RPMI8226 (cell line): ENCODE data around the gene COPZ1.
"Not testable (repeated sequence)": the region's sequence is repeated elsewhere in the genome, so short reads cannot be mapped to it uniquely, and the experiment has no call there.

Source experiments
- DNase-seq: peaks from one replicate; pipeline ENCODE4 v3.0.0-alpha.2; 2015

The COPZ1 gene

DNA sequence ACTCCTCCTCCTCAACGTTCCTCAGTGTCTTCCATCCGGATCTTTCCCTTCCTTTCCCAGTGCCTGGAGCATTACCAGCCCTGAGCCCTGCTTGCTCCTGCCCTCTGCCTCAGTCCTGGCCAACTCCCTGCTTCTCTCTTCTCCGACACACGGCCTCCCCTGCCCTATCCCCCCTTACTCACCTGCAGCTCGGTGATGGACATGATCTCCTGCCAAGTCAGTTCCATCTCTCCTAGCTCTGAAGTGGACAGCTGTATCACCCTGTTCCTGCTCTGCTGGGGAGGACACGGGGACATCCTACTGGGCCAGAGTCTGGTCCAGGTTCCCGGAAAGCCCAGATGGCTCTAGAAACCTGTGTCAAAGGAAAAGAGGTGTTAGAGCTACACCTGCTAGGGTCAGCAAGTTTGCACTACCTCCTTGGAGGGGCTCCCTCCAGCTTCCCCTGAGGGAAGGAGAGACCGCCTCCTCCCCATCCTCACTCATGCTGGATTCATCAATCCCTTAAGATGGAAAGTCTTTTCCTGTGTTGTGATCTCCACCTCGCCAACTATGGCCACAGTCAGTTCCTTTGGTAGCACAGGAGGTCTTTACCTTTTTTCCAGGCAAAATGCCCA is 29.9 kb upstream of the COPZ1 start:
- DNase-seq, result no peak

DNA sequence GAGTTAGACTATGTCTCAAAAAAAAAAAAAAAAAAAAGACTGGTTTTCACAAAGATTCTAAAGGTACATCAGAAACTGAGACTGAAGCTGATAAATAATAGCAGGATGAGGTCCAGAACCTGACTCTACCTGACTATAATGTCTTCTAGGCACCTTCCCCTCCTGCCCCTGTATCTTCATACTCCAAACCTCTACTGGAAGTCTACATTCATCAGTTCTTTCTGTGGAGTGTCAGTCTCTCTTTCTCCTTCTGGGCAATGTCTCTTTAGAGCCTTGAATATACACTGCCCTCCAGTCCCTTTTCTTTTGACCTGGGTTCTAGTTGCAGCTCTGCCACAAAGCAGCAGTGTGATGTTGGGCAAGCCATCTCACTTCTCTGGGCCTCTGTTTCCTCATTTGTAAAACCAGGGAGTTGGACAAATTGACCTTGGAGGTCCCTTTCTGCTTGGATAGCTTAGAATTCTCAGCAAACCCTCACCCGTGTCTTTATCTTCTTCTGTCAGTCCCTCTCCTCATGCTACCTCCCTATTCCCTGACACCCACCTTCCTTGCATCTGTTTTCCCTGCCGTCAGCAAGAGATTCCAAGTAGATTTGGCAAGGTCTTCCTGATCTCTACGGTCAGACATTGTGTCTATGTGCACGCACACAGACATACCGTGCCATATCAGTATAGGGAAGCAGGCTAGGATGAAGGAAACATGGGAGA is 28.4 kb upstream of the COPZ1 start:
- DNase-seq, result no peak

DNA sequence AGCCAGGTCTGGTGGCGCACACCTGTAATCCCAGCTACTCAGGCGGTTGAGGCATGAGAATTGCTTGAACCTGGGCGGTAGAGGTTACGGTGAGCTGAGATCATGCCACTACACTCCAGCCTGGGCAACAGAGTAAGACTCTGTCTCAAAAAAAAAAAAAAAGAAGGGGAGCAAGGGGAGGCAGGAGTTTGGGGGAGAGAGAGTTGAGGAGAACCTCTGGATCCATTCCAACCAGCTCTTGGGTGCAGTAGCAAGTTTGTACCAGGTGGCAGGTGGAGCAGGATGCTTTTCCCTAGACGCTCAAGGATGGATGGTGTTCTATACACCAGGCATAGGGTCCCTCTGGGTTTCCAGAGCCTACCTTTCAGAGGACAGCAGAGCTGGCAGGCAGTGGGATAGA is 26.0 kb upstream of the COPZ1 start:
- no peak for DNase-seq

DNA sequence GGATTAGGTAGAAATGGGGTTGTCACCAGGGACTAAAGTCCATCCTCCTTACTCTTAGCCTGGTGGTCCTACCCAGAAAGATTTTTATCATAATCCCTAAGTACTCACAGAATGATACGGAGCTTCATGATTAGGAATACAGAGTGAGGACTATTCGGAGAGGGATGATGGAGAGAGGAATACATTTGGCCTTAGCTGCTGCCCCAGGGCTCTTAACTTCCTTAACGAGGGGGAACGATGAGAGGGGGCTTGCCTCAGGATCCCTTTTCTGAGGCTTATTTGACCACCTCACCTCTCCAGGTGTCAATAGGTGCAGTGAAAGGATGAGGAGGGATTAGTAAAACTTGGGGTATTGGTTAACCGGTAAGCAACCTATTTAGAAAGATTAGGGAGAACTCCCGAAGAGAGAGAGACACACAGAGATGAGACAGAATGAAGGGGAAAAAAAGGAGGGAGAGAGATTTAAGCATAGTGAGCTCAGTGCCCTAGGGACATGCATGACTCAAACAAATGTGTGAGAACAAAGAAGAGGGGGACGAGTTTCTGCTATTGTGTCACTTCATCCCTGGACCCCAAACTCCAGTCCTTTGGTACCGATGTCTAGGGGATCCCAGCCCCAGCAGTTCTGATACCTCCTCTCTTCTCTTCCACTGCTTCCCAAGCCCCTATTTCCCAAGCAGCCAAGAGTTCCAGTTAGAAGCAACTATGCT is 25.3 kb upstream of the COPZ1 start:
- no peak for DNase-seq

DNA sequence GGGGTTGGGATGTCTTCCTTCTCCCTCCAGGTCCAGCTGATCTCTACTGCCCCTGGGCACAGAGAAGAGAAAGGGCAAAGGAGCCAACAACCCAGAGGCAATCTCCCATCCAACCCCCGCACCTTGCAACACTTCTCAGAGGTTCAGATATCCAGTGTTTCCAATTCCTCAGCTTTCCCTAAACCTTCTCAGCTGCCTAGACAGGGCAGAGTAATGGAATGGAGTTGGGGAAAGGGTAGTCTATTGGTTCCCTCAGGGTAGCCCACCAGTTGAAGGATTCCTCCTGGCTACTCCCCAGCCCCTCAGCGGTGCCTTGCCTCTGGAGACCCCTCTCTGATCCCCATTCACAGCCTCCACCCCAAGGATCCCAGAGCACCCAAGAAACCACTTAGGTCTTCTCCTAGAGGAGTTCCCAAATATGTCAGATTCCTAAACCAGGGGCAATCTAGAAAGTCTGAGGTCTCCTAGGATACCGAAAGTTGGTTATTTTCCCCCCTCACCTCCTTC is 24.7 kb upstream of the COPZ1 start:
- no peak for DNase-seq

DNA sequence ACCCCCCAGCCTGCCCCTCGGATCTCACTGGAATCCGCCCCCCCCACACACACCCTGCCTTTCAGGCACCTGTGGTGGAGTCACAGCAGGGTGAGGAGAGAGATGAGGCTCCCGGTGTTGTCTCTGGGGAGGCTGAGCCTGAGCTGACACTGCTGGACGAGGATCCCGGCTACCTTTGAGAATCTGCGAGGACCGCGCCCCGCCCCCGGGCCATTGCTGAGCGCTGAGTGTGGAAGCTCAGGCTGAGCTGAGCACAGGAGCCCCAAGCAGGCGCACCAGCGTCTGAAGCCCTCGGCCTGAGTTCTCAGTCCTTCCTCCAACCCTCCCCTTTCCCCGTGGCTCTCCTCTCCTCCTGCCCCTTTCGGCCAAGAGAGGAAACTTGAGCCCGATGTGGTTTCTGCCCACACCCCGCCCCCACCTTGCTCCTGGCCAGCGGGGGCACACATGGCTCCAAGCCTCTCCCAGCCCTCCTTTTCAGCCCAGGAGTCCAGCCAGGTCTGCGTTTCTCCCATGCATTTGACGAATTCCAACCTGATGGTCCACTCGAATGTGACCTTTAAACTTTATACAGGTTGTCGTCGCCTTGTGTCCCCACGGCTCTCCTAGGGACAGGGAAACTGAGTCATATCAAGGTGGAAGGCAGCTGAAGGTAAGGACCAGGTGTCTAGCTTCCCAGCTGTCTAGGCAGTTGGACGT is 24.1 kb upstream of the COPZ1 start, which contains the start of gene NFE2:
NFE2 (minus strand) TSS at position 284 of the 696 bp plus-strand sequence. CDS start 5,767 bp downstream, outside the sequence.
- DNase-seq, result peak; percentile 67

DNA sequence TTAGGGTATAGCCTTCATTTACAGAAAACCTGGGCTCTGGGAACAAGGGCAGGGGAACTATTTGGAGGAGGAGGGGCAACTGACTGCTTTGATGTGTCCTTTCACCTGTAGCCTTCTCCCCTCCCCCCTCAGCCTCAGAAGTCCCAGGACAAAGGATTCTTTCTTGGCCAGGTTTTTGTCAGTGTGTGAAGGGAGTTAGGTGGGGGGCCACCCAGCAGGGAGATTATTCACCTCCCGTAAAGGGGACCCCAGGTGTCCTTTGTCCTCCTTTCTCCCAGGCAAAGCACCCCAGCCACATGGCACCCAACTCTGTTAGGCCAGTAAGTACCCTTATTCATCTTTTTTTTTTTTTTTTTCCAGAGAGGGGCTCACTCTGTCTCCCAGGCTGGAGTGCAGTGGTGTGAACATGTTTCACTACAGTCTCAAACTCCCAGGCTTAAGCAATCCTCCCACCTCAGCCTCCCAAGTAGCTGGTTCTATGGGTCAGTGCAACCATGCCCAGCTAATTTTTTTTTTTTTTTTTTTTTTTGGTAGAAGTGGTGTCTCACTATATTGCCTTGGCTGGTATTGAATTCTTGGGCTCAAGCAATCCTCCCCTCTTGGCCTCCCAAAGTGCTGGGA is 23.4 kb upstream of the COPZ1 start:
- no peak for DNase-seq

DNA sequence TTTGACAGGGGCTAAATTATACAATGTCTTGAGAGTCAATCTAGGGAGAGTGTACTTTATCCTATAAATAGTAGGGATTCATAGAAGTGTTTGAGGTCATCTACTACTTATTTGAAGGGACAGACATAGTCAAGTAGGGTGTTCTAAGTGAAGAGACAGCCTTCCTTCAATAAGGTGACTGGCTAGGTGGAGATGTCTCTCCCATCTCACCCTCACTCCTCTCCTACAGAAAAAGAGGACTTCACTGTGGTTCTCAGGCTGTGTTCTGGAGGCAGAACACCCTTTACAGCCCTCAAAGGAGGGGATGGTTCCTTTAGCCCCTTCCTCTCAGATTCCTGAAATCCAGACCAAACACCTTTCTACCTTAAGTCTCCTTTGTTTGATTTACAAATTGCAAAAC is 21.3 kb upstream of the COPZ1 start:
- no peak for DNase-seq

DNA sequence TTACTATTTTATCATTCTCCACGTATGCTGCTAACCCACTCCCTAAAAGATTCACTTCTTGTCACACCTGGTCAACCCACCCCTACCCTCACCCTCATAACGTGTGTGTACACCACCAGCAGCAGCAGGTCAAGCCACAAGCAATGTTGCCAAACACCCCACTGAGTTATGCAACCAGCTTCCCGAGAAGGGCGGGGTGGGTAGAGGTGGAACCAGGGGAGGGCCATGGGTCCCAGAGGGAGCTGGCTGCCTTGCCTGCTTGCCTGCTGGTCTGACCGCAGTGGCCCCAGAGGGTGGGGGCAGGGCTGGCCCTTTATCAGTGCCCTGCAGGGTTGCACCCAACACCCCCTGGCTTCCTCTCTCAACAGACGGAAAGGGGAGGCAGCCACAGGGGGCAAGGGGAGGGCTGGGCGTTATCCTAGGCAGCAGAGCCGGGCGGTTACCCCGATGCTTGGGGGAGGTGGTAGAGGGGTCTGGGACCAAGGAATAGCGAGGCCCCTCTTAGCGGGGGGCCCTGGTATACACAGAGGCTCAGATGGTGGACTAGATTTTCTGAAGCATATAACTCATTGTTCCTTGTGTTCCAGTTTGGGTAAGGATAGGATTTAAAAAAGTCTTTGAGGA is 20.6 kb upstream of the COPZ1 start:
- peak; percentile 44 for DNase-seq

DNA sequence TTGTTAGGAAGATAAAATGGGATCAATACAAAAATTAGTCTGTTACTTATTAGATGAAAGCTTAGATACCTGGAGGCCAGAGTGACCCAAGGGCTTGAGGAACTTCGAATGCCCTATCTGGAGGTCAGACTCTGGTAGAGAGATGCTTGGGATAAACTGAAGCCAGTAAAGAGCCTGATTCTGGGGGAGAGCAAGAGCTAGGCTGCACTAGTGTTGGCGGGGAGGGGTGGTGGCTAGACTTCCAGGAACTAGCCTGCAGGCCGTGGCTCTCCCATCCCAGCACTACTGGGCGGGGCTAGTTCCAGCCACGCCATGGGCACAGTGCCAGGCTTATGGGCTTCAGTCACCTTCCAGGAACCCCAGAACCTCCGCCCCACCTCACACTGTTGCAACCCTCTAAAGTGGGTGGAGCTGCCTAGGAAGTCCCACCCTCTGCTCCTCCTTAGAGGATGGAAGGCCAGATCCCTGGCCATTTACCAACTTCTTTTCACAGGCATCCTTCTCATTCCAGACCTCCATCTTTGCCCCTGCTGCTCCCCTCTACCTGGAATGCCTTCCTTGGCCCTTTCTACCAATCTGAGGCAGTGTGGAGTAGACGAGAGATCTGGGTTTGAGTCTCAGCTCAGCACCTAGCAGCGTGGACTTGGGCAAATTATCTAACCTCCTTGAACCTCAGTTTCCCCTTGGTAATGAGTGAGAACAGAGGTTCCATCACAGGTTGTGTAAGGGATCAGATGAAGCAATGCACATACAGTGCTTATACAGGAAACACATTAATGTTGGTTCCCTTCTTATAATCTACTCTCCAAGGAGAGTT is 17.8 kb upstream of the COPZ1 start:
- peak; percentile 79 for DNase-seq

DNA sequence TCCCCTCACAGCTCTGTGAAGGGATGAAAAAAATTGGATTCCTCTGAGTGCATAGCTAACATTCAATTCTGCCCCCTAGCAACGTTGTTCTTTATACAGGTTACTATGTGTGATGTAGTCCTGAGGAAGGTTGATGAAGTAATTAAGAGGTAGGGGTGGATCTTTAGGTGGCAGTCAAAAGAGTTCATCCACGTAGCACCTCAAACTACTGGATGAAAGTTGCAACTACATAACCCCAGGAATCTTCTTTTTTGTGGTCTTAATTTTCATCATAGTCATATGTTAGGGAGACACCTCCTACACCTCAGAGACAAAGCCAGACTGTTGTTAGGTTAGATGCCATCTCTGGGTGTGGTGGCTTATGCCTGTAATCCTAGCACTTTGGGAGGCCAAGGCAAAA is 13.9 kb upstream of the COPZ1 start:
- no peak for DNase-seq

DNA sequence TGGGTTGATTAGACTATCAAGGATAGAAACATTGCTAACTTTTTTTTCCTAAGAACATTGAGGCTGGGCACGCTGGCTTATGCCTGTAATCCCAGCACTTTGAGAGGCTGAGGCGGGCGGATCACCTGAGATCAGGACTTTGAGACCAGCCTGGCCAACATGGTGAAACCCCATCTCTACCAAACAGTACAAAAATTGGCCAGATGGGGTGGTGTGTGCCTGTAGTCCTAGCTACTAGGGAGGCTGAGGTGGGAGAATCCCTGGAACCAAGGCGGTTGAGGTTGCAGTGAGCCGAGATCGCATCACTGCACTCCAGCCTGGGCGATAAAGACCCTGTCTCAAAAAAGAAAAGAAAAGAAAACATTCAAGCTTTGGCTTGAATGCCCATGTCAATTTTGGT is 12.6 kb upstream of the COPZ1 start:
- DNase-seq, result not testable (repeated sequence)

DNA sequence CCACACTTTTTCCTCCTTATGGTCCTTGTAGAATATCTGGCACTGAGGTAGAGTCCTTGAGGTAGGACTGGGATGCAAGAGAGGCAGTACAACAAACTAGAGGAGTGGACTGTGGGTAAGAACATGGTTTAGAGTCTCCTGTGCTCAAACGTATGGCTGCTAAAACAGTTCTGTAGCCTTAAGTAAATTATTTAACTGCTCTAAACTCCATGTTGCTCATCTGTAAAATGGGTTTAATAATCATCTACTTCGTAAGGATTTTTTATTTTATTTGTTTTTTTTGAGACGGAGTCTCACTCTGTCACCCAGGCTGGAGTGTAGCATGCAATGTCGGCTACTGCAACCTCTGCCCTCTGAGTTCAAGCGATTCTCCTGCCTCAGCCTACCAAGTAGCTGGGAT is 3.6 kb upstream of the COPZ1 start:
- DNase-seq, result no peak

DNA sequence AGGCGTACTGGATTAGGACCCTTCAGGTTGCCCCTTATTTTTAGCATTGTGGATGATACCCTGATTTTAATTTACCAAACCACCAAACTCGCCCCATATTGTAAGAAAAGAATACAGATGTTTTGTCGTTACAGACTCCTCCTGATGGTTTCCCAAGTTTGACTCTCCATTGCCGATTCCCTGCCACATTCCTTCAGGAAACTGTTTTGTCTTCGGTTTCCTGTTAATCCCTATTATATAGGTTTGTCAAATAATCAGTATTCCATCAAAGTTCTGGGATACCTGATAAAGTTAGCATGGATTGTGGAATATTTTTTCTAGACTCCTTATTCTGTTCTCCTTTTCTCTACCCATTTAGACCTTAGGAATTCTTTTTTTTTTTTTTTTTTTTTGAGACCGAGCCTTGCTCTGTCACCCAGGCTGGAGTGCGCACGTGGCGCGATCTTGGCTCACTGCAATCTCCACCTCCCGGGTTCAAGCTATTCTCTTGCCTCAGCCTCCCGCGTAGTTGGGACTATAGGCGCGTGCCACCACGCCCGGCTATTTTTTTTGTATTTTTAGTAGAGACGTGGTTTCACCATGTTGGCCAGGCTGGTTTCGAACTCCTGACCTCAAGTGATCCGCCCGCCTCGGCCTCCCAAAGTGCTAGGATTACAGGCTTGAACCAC is 645 bp downstream of the COPZ1 start:
- DNase-seq, result not testable (repeated sequence)

DNA sequence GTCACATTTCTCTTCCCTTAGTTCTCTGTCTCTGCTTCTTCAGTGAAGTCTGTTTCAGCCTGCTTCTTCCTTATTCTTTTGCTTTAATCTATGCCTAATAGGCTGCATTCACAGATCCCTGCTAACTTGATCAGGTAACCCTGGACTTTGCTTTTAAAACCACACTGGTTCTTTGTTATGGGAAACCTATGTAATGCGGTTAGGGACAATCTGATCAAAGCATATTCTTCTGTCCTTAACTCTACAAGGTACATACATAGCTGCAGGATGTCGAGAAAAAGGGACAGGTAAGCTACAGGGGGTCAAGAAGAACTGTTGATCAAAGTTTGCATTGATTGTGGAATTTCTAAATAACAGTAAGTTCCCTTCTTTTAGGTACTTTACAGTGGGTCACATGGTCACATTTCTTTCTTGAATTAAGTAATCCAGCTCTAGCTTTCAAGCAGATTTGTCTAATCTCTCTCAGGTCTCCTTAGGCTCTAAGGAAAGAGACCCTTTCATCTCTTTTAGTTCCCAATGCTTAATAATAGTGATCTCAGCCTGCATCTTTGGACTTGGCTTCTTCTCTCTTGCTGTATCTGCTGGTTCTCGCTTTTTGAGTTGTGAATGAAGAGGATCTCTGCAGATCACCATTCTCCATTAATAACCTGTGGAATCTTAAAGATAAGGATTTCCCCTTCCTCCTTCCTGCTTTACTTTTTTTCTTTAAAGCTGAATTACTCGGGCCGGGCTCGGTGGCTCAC is 3.8 kb downstream of the COPZ1 start:
- no peak for DNase-seq

DNA sequence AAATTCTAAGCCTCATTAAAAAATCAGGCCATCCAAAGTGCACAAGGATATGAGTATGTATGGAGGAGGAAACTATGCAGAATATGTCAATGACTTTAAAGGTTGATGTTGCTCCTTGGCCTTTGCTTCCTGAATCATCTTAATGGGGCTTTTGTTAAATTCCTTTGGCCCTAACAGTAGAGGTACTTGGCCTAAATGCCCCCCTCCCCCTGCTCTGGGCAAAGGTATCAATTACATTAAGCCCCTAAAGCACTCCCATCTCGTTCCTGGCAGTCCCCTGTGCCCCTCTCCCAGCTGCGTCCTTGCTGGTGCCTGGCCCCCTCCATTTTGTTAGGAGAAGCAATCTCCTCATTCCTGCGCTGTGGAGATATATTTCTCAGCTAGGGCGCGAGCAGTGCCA is 4.8 kb downstream of the COPZ1 start:
- DNase-seq, result no peak

DNA sequence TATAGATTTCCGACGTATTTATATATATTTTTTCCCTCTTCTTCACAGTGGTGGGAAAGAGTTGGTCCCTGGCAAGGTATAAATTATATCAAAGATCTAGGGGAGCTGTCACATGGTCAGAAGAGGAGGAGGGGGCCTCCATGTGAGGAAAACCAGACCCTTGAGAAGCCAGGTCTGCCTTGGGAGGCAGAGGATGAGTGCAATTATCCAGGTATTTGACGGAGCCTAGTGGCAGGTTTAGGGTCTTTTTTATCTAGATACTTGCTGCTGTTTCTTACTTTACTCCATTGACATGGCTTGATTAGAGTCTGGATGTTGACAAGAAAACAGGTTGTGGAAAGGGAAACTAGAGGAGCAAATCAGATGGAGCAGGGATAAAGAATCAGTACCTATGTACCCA is 5.5 kb downstream of the COPZ1 start:
- DNase-seq, result no peak

DNA sequence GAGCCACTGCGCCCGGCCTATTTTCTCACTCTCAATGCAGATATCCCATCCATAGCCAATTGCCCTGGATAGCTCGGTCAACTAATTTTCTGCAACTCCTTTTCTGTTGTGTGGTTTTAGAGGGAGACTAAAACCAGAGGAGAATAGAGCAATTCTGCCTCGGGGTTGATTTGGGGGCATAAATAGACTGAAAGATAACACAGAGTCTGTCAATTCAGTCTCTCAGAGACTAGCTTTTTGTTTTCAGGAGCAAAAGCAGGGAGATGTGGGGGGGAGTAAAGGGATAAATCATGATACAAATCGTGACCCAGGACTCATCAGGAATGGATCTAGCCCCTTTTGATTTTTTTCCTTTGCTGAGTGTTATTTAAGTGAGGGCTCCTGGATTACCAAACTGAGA is 6.5 kb downstream of the COPZ1 start:
- DNase-seq, result no peak

DNA sequence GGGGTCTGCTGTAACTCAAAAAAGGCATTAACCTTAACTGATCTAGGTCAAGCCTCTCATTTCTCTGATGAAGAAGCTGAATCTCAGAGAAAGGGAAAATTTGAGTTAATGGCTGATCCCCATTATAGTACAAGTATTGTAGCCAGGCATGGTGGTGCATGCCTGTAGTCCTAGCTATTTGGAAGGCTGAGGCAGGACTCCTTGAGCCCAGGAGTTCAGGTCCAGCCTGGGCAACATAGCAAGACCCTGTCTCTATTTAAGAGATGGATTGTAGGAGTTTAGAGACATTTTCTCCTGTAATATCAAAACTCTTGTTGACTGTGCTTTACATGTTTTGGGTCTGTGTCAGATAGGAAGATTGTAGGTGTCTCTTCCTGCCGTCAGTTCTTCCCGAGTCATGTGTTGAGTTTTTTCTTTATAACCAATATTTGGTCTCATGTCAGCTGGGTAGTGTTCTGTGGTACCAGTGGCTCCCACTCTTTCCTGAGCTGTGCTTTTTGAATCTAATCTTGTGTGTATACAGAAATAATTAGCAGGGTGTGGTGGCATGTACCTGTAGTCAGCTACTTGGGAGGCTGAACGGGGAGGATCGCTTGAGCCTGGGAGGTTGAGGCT is 8.6 kb downstream of the COPZ1 start:
- DNase-seq, result no peak
